Astrocyte (in vitro differentiated cells and primary cell): ENCODE results near the gene MIB2. TPM values are rescaled to one million over a fixed set of nuclear protein-coding genes. Genes with fewer than 3 reads are reported as not detected.

ENCODE experiments used
- DNase-seq: peaks from one replicate; pipeline ENCODE4 v3.0.0-alpha.2; 2010; ENCODE audit warnings: low read depth
- FAIRE-seq: peaks from 2 replicates; lab custom pipeline; 2011; peaks lifted over from hg19 to GRCh38; lab: Jason Lieb, UNC
- H2AFZ ChIP-seq: 2 replicates; pipeline ENCODE4 v1.6.0; 2012; ENCODE audit warnings: low read depth, low read length, inconsistent platforms
- H3K27ac ChIP-seq: 2 replicates; pipeline ENCODE4 v1.5.1; 2011; ENCODE audit warnings: low read depth, low read length, inconsistent platforms
- H3K27me3 ChIP-seq: 2 replicates; pipeline ENCODE4 v1.6.0; 2011; ENCODE audit warnings: low read length, inconsistent platforms; ENCODE audit not compliant: insufficient read depth
- H3K36me3 ChIP-seq: 2 replicates; pipeline ENCODE4 v1.5.1; 2011; ENCODE audit warnings: low read length, inconsistent platforms; ENCODE audit not compliant: insufficient read depth
- H3K4me1 ChIP-seq: 2 replicates; pipeline ENCODE4 v1.5.1; 2011; ENCODE audit warnings: low read length, inconsistent platforms; ENCODE audit not compliant: insufficient read depth
- H3K4me2 ChIP-seq: 2 replicates; pipeline ENCODE4 v1.6.0; 2012; ENCODE audit warnings: low read length, inconsistent platforms
- H3K4me3 ChIP-seq: 2 replicates; pipeline ENCODE4 v1.5.1; 2011; ENCODE audit warnings: low read depth, mild to moderate bottlenecking, low read length, inconsistent platforms; ENCODE audit not compliant: insufficient read depth
- H3K79me2 ChIP-seq: 2 replicates; pipeline ENCODE4 v1.6.0; 2012; ENCODE audit warnings: mild to moderate bottlenecking, low read length, inconsistent platforms; ENCODE audit not compliant: insufficient read depth
- H3K9ac ChIP-seq: 2 replicates; pipeline ENCODE4 v1.6.0; 2012; ENCODE audit warnings: mild to moderate bottlenecking, low read length, inconsistent platforms
- H3K9me3 ChIP-seq: 2 replicates; pipeline ENCODE4 v1.5.1; 2012; ENCODE audit warnings: low read depth, mild to moderate bottlenecking, low read length, inconsistent platforms; ENCODE audit not compliant: insufficient read depth
- H4K20me1 ChIP-seq: 2 replicates; pipeline ENCODE4 v1.6.0; 2012; ENCODE audit warnings: low read length, inconsistent platforms; ENCODE audit not compliant: insufficient read depth
- H3K27ac Mint-ChIP-seq: one replicate; pipeline ENCODE4 v1.8.0; 2021; ENCODE audit warnings: mild to moderate bottlenecking, mixed read lengths; ENCODE audit not compliant: unreplicated experiment
- H3K27me3 Mint-ChIP-seq: one replicate; pipeline ENCODE4 v1.8.0; 2021; ENCODE audit warnings: low read depth, mixed read lengths; ENCODE audit not compliant: unreplicated experiment
- H3K36me3 Mint-ChIP-seq: one replicate; pipeline ENCODE4 v1.8.0; 2021; ENCODE audit warnings: low read depth, mixed read lengths; ENCODE audit not compliant: unreplicated experiment
- H3K4me1 Mint-ChIP-seq: one replicate; pipeline ENCODE4 v1.8.0; 2021; ENCODE audit warnings: low read depth, mixed read lengths; ENCODE audit not compliant: unreplicated experiment
- H3K4me3 Mint-ChIP-seq: one replicate; pipeline ENCODE4 v1.8.0; 2021; ENCODE audit warnings: mild to moderate bottlenecking, moderate library complexity, mixed read lengths; ENCODE audit not compliant: unreplicated experiment
- H3K9me3 Mint-ChIP-seq: one replicate; pipeline ENCODE4 v1.8.0; 2021; ENCODE audit warnings: mild to moderate bottlenecking, mixed read lengths; ENCODE audit not compliant: unreplicated experiment
- EZH2 ChIP-seq: IDR thresholded peaks from 2 replicates; pipeline ENCODE4 v1.6.1; 2012; ENCODE audit warnings: mild to moderate bottlenecking, low read length, inconsistent platforms; ENCODE audit not compliant: insufficient read depth
- total RNA-seq: library from RNA; stranded (reverse); gene quantifications from 2 replicates; pipeline ENCODE4 v1.2.1, GENCODE V29; 2021
- TF ChIP-seq, protein P1 (sequence below): IDR thresholded peaks from 2 replicates; pipeline ENCODE4 v1.5.1; 2011; ENCODE audit warnings: low read depth, mild to moderate bottlenecking, inconsistent platforms, low read length, moderate library complexity; ENCODE audit not compliant: insufficient read depth

The MIB2 gene
- total RNA-seq, 1 donor from 2014 or later: 80.1 TPM

GRCh38 chr1:1624443-1625403, 9.4 kb downstream of the MIB2 start:
- Mint-ChIP-seq H3K36me3 (no peaks in the 10 kb centered on the region), H3K27me3 (no peaks in the 10 kb centered on the region), H3K27ac (no peak overlapping the region), H3K9me3 (no peaks in the 10 kb centered on the region), H3K4me3 (no peak overlapping the region), H3K4me1 (peaks cover 8% of the 10 kb centered on the region)
- no peak overlapping the region for H3K4me2 ChIP-seq
- H3K27ac ChIP-seq: no peak overlapping the region
- H3K27me3 ChIP-seq: no peaks in the 10 kb centered on the region
- DNase-seq: no peak
- H3K4me3 ChIP-seq: no peak overlapping the region
- no peak for FAIRE-seq
- TF ChIP-seq EZH2: no peak
- TF ChIP-seq, protein P1, sequence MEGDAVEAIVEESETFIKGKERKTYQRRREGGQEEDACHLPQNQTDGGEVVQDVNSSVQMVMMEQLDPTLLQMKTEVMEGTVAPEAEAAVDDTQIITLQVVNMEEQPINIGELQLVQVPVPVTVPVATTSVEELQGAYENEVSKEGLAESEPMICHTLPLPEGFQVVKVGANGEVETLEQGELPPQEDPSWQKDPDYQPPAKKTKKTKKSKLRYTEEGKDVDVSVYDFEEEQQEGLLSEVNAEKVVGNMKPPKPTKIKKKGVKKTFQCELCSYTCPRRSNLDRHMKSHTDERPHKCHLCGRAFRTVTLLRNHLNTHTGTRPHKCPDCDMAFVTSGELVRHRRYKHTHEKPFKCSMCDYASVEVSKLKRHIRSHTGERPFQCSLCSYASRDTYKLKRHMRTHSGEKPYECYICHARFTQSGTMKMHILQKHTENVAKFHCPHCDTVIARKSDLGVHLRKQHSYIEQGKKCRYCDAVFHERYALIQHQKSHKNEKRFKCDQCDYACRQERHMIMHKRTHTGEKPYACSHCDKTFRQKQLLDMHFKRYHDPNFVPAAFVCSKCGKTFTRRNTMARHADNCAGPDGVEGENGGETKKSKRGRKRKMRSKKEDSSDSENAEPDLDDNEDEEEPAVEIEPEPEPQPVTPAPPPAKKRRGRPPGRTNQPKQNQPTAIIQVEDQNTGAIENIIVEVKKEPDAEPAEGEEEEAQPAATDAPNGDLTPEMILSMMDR: no peak
- peaks cover 38% of the 10 kb centered on the region for H4K20me1 ChIP-seq
- no peaks in the 10 kb centered on the region for H3K79me2 ChIP-seq
- no peaks in the 10 kb centered on the region for H3K9me3 ChIP-seq
- H2AFZ ChIP-seq: no peak overlapping the region
- no peaks in the 10 kb centered on the region for H3K36me3 ChIP-seq
- no peak overlapping the region for H3K9ac ChIP-seq
- peaks cover 9% of the 10 kb centered on the region for H3K4me1 ChIP-seq

- H3K9ac ChIP-seq: no peak overlapping the region
- no peak overlapping the region for H2AFZ ChIP-seq
- H3K79me2 ChIP-seq: no peaks in the 10 kb centered on the region
- Mint-ChIP-seq H3K27ac (no peak overlapping the region), H3K36me3 (no peaks in the 10 kb centered on the region), H3K4me1 (peaks cover 8% of the 10 kb centered on the region), H3K4me3 (no peak overlapping the region), H3K9me3 (no peaks in the 10 kb centered on the region), H3K27me3 (no peaks in the 10 kb centered on the region)
- no peaks in the 10 kb centered on the region for H3K27me3 ChIP-seq
- DNase-seq (no peak), FAIRE-seq (no peak)
- TF ChIP-seq, protein P1: no peak
- TF ChIP-seq EZH2: no peak
- H3K27ac ChIP-seq: no peak overlapping the region
- no peak overlapping the region for H3K4me2 ChIP-seq
- H4K20me1 ChIP-seq: peaks cover 32% of the 10 kb centered on the region
- H3K36me3 ChIP-seq: no peaks in the 10 kb centered on the region
- peaks cover 9% of the 10 kb centered on the region for H3K4me1 ChIP-seq
- no peaks in the 10 kb centered on the region for H3K9me3 ChIP-seq
- no peak overlapping the region for H3K4me3 ChIP-seq
Measured at GRCh38 chr1:1625404-1625775, 10.1 kb downstream of the MIB2 start.

DNA sequence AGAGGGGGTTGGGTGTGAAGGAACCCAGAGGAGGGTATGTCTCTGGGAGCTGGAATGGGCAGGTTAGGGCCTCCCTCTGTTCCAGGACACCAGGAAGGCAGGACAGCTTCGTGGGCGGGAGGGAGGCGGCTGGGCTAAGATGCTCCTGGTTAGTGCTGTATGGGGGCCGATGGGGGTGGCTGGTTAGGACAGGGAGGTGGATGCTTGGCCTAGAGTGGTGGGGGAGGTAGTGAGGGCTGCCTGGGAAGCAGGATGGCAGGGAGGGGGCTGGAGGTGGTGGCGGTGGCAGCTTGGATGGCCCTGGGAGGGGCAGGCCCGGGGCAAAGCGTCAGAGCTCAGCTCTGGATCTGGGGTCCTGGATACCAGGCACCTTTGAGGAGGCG, 10.5 kb downstream of the MIB2 start:
- Mint-ChIP-seq H3K27me3 (no peaks in the 10 kb centered on the region), H3K4me1 (peaks cover 8% of the 10 kb centered on the region), H3K4me3 (no peak overlapping the region), H3K27ac (no peak overlapping the region), H3K9me3 (no peaks in the 10 kb centered on the region), H3K36me3 (no peaks in the 10 kb centered on the region)
- Histone ChIP-seq H2AFZ (no peak overlapping the region), H3K9ac (no peak overlapping the region), H3K9me3 (no peaks in the 10 kb centered on the region), H3K27me3 (no peaks in the 10 kb centered on the region), H4K20me1 (peaks cover 27% of the 10 kb centered on the region), H3K4me1 (peaks cover 9% of the 10 kb centered on the region), H3K79me2 (no peaks in the 10 kb centered on the region), H3K36me3 (no peaks in the 10 kb centered on the region), H3K4me3 (no peak overlapping the region), H3K4me2 (no peak overlapping the region), H3K27ac (no peak overlapping the region)
- FAIRE-seq: no peak
- TF ChIP-seq, protein P1: no peak
- DNase-seq: no peak
